Measurements from ENCODE around the gene EXOG. TPM values are rescaled to one million over a fixed set of nuclear protein-coding genes. Genes with fewer than 3 reads are reported as not detected.

Gene EXOG
- polyA plus RNA-seq, 1 donor (not counting 4 experiments of a cell fraction or from before 2014, with no cell fraction given), result 10.3 TPM

GRCh38 chr3:38472342-38472741 is 23.8 kb upstream of the EXOG start:
- no peak overlapping the region for H2AFZ ChIP-seq (ENCODE audit: control insufficient read depth, low read length)
- no peaks in the 10 kb centered on the region for H3K27me3 ChIP-seq (ENCODE audit: control insufficient read depth, extremely low read depth, insufficient read depth, low read length)
- H3K79me2 ChIP-seq (ENCODE audit: control insufficient read depth, insufficient read depth, low read length), result no peaks in the 10 kb centered on the region
- no peaks in the 10 kb centered on the region for H3K9me1 ChIP-seq (ENCODE audit: control insufficient read depth, extremely low read depth, insufficient read depth, low read length)
- no peaks in the 10 kb centered on the region for H4K20me1 ChIP-seq (ENCODE audit: control insufficient read depth, extremely low read depth, insufficient read depth, low read length)
- no peak for FAIRE-seq
- dilution Hi-C loops (cut with MboI; ENCODE audit: extremely low pct_ligation_motif_present, low sequenced_read_pairs), result no loop called here
- H3K4me2 ChIP-seq (ENCODE audit: control insufficient read depth, extremely low read depth, insufficient read depth, low read depth, low read length), result no peak overlapping the region
- H3K9ac ChIP-seq (ENCODE audit: control insufficient read depth, extremely low read depth, insufficient read depth, low read length), result no peak overlapping the region
- H3K36me3 ChIP-seq (ENCODE audit: control insufficient read depth in 2 of 2, extremely low read depth in 1 of 2, insufficient read depth in 2 of 2, low read length in 2 of 2), result no peaks in the 10 kb centered on the region
- no peak for TF ChIP-seq CTCF (optimal IDR thresholded peaks at IDR 0.05 in 1 of 3, IDR thresholded peaks at IDR 0.05 in 1 of 3, conservative IDR thresholded peaks at IDR 0.05 in 1 of 3; ENCODE audit: extremely low read depth in 1 of 3, insufficient read depth in 2 of 3, low read length in 3 of 3)
- TF ChIP-seq EZH2 (IDR thresholded peaks at IDR 0.05; ENCODE audit: low read length), result no peak
- H3K9me3 ChIP-seq (ENCODE audit: control insufficient read depth, low read depth, low read length), result no peaks in the 10 kb centered on the region
- no peak overlapping the region for H3K4me3 ChIP-seq (ENCODE audit: control insufficient read depth in 2 of 3, extremely low read depth in 1 of 3, insufficient read depth in 2 of 3, low read depth in 1 of 3, low read length in 3 of 3)
- no peak for DNase-seq (ENCODE audit: low read depth, low spot score)
- no peak overlapping the region for H3K27ac ChIP-seq (ENCODE audit: control insufficient read depth, insufficient read depth, low read length)
- H3K4me1 ChIP-seq (ENCODE audit: control insufficient read depth, extremely low read depth, insufficient read depth, low read length), result no peaks in the 10 kb centered on the region

DNA sequence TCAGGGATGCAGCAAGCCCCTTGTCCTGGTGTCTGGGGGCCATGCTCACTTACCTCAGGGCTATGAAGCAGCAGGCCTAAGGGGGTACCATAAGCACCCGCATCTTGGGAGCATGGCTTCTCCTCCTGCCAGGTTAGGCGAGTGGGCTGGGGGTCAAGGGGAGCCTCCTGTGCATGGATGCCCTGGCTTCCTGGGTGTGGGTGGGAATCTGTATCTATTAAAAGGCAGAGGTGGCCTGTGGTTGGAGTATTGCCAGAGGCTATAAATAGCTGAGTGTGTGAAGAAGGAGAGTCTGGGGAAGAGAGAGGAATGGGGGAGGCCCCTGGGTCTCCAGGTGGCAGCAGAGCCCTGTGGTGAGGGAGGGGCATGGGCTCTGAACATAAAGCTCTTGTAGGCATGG is 22.9 kb upstream of the EXOG start:
- TF ChIP-seq CTCF (optimal IDR thresholded peaks at IDR 0.05 in 1 of 3, IDR thresholded peaks at IDR 0.05 in 1 of 3, conservative IDR thresholded peaks at IDR 0.05 in 1 of 3; ENCODE audit: extremely low read depth in 1 of 3, insufficient read depth in 2 of 3, low read length in 3 of 3) (no peak), EZH2 (IDR thresholded peaks at IDR 0.05; ENCODE audit: low read length) (no peak)
- FAIRE-seq, result no peak
- Histone ChIP-seq H2AFZ (ENCODE audit: control insufficient read depth, low read length) (no peak overlapping the region), H4K20me1 (ENCODE audit: control insufficient read depth, extremely low read depth, insufficient read depth, low read length) (no peaks in the 10 kb centered on the region), H3K4me3 (ENCODE audit: control insufficient read depth in 2 of 3, extremely low read depth in 1 of 3, insufficient read depth in 2 of 3, low read depth in 1 of 3, low read length in 3 of 3) (no peak overlapping the region), H3K27me3 (ENCODE audit: control insufficient read depth, extremely low read depth, insufficient read depth, low read length) (no peaks in the 10 kb centered on the region), H3K9me1 (ENCODE audit: control insufficient read depth, extremely low read depth, insufficient read depth, low read length) (no peaks in the 10 kb centered on the region), H3K9ac (ENCODE audit: control insufficient read depth, extremely low read depth, insufficient read depth, low read length) (no peak overlapping the region), H3K36me3 (ENCODE audit: control insufficient read depth in 2 of 2, extremely low read depth in 1 of 2, insufficient read depth in 2 of 2, low read length in 2 of 2) (no peaks in the 10 kb centered on the region), H3K4me2 (ENCODE audit: control insufficient read depth, extremely low read depth, insufficient read depth, low read depth, low read length) (no peak overlapping the region), H3K27ac (ENCODE audit: control insufficient read depth, insufficient read depth, low read length) (no peak overlapping the region), H3K4me1 (ENCODE audit: control insufficient read depth, extremely low read depth, insufficient read depth, low read length) (no peaks in the 10 kb centered on the region), H3K9me3 (ENCODE audit: control insufficient read depth, low read depth, low read length) (no peaks in the 10 kb centered on the region), H3K79me2 (ENCODE audit: control insufficient read depth, insufficient read depth, low read length) (no peaks in the 10 kb centered on the region)
- DNase-seq (ENCODE audit: low read depth, low spot score), result no peak
- dilution Hi-C loops (cut with MboI; ENCODE audit: extremely low pct_ligation_motif_present, low sequenced_read_pairs), result no loop called here
